NK-92 treated with Interleukin-12 subunit alpha and Interleukin-12 subunit beta, amount 100 ng/mL, for 24 hours (cell line): ENCODE measurements around the gene NUP35.
A peak's percentile ranks its signal among the peaks of the same experiment; 100 is the strongest.

Source experiments
- DNase-seq: peaks from one replicate; lab custom pipeline; 2025; lab: John Stamatoyannopoulos, UW

NUP35 gene, protein sequence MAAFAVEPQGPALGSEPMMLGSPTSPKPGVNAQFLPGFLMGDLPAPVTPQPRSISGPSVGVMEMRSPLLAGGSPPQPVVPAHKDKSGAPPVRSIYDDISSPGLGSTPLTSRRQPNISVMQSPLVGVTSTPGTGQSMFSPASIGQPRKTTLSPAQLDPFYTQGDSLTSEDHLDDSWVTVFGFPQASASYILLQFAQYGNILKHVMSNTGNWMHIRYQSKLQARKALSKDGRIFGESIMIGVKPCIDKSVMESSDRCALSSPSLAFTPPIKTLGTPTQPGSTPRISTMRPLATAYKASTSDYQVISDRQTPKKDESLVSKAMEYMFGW

DNA sequence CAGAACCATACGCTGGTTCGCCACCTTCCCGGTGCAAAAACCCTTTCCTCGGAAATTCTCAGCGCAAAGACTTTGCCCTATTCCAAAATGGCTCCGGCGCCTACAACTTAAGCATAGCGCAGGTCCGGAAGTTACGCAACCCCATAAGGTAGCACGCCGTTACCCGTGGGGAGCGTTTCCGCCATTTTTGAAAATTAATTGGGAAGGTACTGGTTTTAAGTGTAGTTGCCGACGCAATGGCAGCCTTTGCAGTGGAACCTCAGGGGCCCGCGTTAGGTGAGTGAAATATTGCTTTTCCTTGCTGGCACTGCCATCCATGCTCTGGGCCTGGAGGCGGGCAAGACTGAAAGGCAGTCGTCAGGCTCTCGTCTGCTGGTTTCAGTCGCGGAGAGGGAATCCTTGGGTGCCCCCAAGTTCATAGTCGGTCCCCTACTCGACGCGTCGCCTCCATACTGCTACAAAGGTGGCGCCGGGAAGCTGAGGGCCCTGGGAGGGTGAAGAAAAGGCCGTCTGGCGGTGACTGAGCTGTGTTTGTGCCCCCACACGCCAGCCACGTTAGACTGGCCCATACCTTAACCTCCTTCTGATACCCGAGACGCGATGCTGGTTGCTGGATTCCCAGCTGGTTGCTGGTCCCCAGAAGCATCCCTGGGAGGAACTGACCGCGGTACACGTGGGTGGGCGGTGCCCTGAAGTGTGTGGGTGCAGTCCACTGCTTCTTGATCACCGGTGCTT lies at the start of gene NUP35:
NUP35 (plus strand) TSS at position 222 of the 735 bp plus-strand sequence; CDS start at position 237, 15 bp downstream.
- DNase-seq: peak; percentile 68

DNA sequence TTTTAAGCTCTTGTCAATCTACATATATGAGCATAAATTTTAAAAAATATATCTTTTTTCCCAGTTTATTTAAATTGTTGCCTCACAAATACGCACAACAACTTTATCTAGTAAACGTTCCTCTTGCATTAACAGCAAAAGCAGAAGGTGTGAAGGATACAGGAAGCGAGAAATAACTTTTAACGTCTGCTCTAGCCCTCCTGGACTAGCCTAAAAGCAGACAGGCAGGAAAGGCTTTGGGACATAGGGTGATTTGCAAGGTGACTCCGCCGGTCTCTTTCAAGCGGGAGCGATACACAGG lies 46.1 kb upstream of the NUP35 start:
- DNase-seq: no peak

GRCh38 chr2:183078464-183079138 lies 45.6 kb upstream of the NUP35 start, which contains the start of gene DUSP19:
DUSP19 (plus strand) TSS chr2:183078747; CDS start chr2:183078934, 187 bp downstream.
- peak; percentile 68 for DNase-seq

DNA sequence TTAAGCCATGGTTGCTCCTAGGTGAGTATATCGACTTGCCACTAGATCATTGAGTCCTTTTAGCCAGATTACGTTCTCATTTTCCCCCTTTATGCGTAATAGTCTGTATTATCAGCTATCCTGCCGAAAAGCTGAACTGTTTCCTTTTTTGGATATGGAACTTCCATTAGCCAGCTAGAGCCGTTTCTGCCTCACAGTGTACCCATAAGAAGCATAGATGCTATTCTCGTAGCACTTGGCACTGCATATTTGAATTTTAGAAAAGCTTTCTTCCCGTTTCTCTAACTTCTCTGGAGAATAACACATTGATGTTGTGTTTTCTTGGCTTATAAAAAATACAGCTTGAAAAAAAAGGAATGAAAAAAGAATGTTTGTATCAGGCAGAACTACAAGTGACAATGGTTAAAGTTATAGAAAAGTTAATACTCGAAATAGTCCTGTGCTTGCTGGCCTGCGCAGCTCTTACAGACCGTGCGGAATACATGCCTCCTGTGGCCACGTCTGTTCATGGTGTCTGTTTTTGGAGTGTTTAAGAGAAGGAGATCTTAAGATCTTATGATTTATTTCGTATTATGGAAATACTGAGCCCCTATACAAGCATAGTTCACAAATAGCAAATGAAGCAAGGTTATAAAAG lies 45.0 kb upstream of the NUP35 start:
- DNase-seq: no peak

- no peak for DNase-seq
Observed at GRCh38 chr2:183081911-183082310, 42.3 kb upstream of the NUP35 start.

DNA sequence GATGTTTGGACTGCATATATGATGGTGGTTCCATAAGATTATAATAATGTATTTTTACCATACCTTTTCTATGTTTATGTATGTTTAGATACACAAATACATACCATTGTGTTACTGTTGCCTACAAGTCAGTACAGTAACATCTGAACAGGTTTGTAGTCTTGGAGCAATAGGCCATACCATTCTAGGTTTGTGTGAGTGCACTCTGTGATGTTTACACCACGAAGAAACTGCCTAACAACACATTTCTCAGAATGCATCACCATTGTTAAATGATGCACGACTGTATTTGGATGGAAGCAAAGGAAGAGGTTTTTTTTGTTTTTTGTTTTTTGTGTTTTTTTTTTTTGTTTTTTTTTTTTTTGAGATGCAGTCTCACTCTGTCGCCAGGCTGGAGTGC lies 36.2 kb upstream of the NUP35 start:
- DNase-seq: no peak

- DNase-seq: no peak
Observed at GRCh38 chr2:183089192-183089851, 34.9 kb upstream of the NUP35 start.

- DNase-seq: no peak
Observed at GRCh38 chr2:183091318-183091953, 32.8 kb upstream of the NUP35 start.

DNA sequence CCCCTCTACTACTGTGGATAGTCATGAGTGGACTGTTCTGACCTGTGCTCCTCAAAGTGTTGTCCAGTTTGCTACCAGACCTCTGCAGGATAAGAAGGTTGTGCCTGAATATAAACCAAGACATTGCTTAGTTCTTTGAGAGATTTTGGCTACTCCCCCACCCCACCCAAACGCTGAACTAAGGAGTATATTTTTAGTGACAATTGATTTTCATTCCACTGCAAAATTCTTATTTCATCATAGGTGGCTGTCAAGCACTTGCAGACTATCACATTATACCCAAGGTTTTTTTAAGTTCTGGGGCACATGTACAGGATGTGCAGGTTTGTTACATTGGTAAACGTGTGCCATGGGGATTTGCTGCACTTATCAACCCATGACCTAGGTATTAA lies 32.3 kb upstream of the NUP35 start:
- DNase-seq: no peak

DNA sequence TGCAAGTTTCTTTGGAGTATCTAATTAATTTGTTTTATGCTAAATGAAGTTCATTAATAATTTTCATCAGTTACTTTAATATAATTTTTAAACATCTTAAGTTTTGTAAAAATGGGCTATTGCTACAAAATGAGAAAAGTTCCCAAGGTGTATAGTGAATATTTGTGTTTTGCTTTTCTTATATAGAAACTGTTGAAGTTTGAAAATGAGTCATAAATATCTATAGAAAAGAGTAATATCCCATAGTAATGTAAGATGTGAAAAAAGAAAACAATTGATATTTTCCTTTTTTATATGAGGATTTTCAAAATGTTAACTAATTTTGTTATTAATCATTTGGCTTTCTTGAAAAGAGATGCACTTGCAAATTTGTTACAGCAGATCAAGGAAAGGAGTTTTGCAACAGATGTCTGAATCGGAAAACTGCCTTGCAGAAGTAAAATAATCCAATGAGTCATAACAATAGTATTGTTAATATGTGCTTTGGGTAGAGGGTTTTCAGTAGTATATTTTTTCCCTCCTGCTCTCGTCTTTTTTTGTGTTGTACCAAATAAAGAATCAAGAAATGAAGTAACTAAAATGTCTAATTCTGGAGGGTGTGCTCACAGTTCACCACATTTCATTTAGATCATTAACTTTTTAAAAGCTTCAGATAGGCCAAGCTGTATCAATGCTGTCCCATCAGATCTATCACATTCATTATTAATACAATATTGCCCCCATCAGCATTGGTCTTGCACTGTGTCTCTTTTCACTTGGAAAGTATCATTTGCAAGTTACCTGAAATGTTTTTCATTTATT lies 30.2 kb upstream of the NUP35 start:
- no peak for DNase-seq

DNA sequence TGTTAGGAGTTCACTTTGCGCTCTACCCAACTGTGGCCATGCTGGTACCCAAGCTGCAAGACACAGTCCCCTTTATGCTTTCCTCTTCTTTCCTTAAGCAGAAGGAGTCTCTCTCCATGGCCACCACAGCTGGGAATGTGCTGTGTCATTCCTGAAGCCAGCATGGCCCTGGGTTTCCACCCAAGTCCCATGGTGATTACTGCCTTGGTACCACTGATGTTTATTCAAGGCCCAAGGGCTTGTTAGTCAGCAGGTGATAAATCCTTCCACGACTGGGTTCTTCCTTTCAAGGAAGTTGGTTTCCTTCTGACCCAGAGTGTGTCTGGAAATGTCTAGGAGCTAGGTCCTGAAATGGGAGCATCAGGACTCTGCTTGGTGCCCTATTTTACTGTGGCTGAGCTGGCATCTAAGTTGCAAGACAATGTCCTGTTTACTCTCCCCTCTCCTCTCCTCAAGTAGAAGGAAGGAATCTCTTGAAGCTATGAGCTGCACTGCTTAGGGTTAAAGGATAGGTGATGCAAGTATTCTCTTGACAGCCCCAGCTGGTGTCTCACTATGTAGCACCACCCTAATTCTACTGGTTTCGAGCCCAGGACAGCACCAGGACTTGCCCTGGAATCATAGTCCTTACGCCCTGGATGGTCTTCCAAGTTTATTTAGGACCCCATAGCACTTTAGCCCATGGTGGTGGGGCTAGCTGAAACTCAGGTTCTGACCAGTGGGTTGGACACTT lies 18.7 kb upstream of the NUP35 start:
- DNase-seq: no peak

- no peak for DNase-seq
Observed at GRCh38 chr2:183112577-183112976, 11.7 kb upstream of the NUP35 start.

- no peak for DNase-seq
Observed at GRCh38 chr2:183113630-183114029, 10.6 kb upstream of the NUP35 start.

- no peak for DNase-seq
Observed at GRCh38 chr2:183117226-183117625, 7.0 kb upstream of the NUP35 start.

- no peak for DNase-seq
Observed at GRCh38 chr2:183123117-183123958, 905 bp upstream of the NUP35 start.

DNA sequence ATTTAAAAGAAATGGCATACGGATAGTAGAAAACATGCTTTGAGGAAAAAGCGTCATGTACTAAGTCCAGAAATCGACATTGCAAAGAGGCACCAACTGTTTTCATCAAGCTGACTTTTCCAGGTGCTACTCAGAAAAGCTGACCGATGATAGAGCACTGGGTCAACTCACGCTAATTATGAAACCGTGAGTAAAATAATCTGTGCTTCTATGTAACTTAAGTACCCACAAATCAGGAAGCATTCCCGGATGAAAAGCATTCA lies 353 bp upstream of the NUP35 start:
- DNase-seq: no peak

DNA sequence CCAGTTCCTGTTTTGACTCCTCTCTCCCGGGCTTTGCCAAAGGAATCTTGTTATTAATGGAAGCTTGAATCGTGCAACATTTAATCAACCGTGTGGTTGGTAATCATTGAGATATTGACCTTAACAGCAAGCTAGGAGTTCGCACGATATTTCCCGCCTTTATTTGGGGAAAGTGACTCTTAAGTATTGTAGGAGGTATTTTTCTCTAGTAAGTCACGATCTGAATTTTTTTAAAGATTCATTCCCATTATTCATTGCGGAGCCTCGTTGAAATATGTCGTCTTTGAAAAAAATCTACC lies 663 bp downstream of the NUP35 start:
- DNase-seq: no peak

GRCh38 chr2:183125659-183126341 lies 1.6 kb downstream of the NUP35 start:
- no peak for DNase-seq

DNA sequence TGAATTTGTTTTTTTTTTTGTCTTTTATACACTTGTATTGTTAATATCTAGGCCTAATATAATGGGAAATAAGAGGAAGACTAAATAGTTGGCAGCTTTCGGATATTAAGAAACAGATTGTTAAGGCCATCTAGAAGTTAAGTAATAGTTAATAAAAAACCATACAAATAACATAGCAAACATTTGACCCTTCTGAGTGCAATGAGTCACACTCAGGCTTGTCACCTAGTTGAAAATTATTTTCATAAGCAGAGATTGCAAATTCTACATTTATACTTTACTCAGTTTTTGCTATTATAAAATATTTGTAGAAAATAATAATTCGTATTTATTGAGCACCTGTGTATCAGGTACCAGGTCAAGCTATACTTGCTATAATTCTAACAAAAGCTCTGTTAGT lies 2.4 kb downstream of the NUP35 start:
- DNase-seq: no peak
